ENCODE measurements around the gene EPN1. TPM values are rescaled to one million over a fixed set of nuclear protein-coding genes. Genes with fewer than 3 reads are reported as not detected.
A peak's percentile ranks its signal among the peaks of the same experiment; 100 is the strongest.

EPN1 gene
- total and polyA plus RNA-seq, 2 donors, result 23.4 to 106 TPM

DNA sequence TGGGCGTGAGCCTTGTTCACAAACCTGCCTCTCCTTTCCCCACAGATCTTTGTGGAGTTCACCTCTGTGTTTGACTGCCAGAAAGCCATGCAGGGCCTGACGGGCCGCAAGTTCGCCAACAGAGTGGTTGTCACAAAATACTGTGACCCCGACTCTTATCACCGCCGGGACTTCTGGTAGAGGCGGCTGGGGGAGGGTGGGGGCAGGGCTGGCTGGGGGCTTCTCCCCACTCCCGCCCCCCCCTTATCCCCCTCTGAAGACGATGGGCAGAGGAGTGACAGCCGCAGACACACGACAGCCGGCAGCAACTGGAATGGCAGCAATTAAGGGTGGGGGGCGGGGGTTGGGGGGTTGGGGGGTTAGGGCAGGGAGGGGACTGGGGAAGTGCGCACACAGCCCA, 1.1 kb upstream of the EPN1 start:
- WGBS, result 75% methylated on average over 13 of the region's 15 CpGs
- H3K36me3 ChIP-seq (ENCODE audit: insufficient read depth), result peaks cover 11% of the 10 kb centered on the region

GRCh38 chr19:55674459-55674840, 576 bp upstream of the EPN1 start:
- Histone ChIP-seq H3K27ac (ENCODE audit: low read depth) (peak overlapping the region; percentile 30), H3K4me3 (ENCODE audit: low read depth, low read length) (peak overlapping the region; percentile 98), H3K4me1 (ENCODE audit: insufficient read depth) (no peaks in the 10 kb centered on the region), H3K36me3 (ENCODE audit: insufficient read depth) (peaks cover 8% of the 10 kb centered on the region)
- no peak for DNase-seq (ENCODE audit: extremely low spot score)
- 23% methylated on average over 17 of the region's 17 CpGs for WGBS

More for the DNA sequence above, 1.1 kb upstream of the EPN1 start:
- Histone ChIP-seq H3K4me1 (ENCODE audit: insufficient read depth) (no peaks in the 10 kb centered on the region), H3K4me3 (ENCODE audit: low read depth, low read length) (no peak overlapping the region), H3K27ac (ENCODE audit: low read depth) (no peak overlapping the region)
- DNase-seq (ENCODE audit: extremely low spot score), result no peak

- Histone ChIP-seq H3K27ac (ENCODE audit: low read depth) (peak overlapping the region; percentile 88), H3K36me3 (ENCODE audit: insufficient read depth) (no peaks in the 10 kb centered on the region), H3K4me3 (ENCODE audit: low read depth, low read length) (peak overlapping the region; percentile 98), H3K4me1 (ENCODE audit: insufficient read depth) (no peaks in the 10 kb centered on the region)
- no peak for DNase-seq (ENCODE audit: extremely low spot score)
- WGBS, result 14% methylated on average over 16 of the region's 16 CpGs
Measured at GRCh38 chr19:55675661-55676354, 782 bp downstream of the EPN1 start.

- 65% methylated on average over 5 of the region's 5 CpGs for WGBS
Measured at GRCh38 chr19:55676383-55676782, 1.4 kb downstream of the EPN1 start.

DNA sequence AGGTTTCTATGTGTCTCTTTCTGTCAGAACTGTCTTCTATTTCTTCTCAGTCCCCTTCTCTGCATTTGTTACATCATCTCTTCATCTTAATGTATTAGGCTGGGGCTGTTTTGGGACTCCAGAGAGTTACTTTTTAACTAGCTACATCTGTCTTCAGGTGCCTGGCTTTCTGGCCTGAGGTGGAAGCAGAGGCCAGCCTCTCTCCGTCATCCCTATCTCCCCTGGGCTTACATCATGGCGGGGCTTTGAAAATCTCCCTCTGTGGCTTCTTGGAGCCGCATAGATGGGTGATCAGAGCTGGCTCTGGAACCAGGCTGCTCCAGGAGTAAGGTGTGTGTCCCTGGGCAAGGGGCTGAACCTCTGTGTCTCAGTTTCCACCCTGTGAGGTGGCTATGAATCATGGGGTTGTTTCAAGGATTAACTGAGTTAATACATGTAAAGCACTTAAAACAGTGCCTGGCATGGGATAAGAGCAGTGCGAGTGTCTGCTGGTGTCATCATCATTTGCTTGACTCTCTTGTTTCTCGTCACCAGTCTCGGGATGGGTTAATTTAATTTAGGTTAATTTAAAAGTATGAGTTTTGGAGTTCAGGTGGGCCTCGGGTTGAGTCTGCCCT, 2.0 kb downstream of the EPN1 start:
- Histone ChIP-seq H3K27ac (ENCODE audit: low read depth) (no peak overlapping the region), H3K4me3 (ENCODE audit: low read depth, low read length) (no peak overlapping the region), H3K4me1 (ENCODE audit: insufficient read depth) (no peaks in the 10 kb centered on the region), H3K36me3 (ENCODE audit: insufficient read depth) (no peaks in the 10 kb centered on the region)
- DNase-seq (ENCODE audit: extremely low spot score), result no peak
- WGBS, result 81% methylated on average over 7 of the region's 7 CpGs

More at GRCh38 chr19:55676383-55676782, 1.4 kb downstream of the EPN1 start:
- Histone ChIP-seq H3K27ac (ENCODE audit: low read depth) (no peak overlapping the region), H3K4me3 (ENCODE audit: low read depth, low read length) (no peak overlapping the region), H3K36me3 (ENCODE audit: insufficient read depth) (no peaks in the 10 kb centered on the region), H3K4me1 (ENCODE audit: insufficient read depth) (no peaks in the 10 kb centered on the region)
- no peak for DNase-seq (ENCODE audit: extremely low spot score)

- 61% methylated on average over 6 of the region's 6 CpGs for WGBS
- Histone ChIP-seq H3K36me3 (ENCODE audit: insufficient read depth) (no peaks in the 10 kb centered on the region), H3K27ac (ENCODE audit: low read depth) (no peak overlapping the region), H3K4me1 (ENCODE audit: insufficient read depth) (no peaks in the 10 kb centered on the region), H3K4me3 (ENCODE audit: low read depth, low read length) (no peak overlapping the region)
- no peak for DNase-seq (ENCODE audit: extremely low spot score)
Measured at GRCh38 chr19:55677572-55678028, 2.6 kb downstream of the EPN1 start.

DNA sequence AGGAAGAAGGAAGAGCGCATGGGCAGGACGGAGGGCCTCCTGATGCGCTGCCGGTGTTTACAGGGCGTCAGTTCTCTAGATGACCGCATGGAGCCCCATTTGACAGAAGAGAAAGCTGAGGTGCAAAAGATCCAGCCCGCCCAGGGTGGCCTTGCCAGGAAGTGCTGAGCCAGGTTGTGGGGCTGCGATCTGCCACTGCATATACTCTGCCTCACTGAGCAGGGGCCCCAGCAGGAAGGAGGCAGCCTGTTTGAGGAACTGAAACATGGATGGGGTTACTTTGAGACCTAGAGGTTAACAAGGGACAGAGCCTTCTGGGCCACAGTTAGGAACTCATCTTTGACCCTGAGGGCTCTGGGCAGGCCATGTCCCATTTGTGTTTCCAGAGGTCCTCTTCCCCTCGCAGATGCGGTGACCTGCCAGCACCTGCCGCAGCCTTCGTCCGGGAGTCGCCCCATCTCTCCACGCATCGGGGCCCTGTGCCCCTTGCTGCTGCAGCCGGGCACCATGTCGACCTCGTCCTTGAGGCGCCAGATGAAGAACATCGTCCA, 3.2 kb downstream of the EPN1 start:
- DNase-seq (ENCODE audit: extremely low spot score), result no peak
- no peak overlapping the region for H3K4me3 ChIP-seq (ENCODE audit: low read depth, low read length)
- H3K4me1 ChIP-seq (ENCODE audit: insufficient read depth), result no peaks in the 10 kb centered on the region
- no peaks in the 10 kb centered on the region for H3K36me3 ChIP-seq (ENCODE audit: insufficient read depth)
- WGBS, result 90% methylated on average over 21 of the region's 21 CpGs
- H3K27ac ChIP-seq (ENCODE audit: low read depth), result no peak overlapping the region

DNA sequence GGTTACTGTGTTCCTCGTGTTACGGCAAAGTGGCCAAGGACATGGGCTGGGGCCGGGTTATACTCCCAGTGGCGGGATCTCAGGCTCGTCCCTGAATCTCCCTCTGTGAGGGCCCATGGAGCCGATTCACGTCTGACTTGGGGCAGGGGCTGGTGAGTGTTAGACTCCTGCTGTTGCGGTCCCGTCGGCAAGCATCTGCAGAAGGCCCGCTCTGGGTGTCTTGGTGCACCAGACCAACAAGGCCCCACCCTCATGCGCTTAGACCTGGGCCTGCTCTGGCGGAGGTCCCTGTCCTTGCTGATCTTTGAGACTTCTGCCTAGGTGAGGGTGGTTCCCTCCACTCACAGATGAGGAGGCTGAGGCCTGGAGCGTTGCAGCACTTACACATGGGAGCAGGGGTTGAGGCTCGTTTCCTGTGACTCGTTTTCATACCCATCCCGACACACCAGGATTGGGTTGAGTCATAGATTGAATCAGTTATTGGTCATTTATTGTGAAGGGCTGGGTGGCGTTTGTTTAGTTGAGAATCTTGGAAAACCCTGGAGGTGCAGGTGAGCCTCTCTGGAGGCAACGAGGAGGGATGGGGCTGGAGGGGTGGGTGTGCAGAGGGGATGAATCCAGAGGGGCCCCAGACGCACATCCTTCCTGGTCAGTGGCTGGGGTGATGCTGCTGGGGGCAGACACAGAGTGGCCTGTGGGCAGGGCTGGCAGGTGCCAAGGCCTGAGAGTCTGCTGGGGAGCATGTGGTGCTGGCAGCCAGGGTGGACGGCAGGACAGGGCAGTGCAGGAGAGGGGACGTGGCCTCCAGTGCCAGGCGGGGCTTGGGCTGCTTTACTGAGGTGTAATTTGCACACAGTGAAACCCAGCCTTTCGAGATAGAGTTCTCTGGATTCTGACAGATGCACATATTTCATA, 4.6 kb downstream of the EPN1 start:
- no peak for DNase-seq (ENCODE audit: extremely low spot score)
- Histone ChIP-seq H3K27ac (ENCODE audit: low read depth) (no peak overlapping the region), H3K36me3 (ENCODE audit: insufficient read depth) (no peaks in the 10 kb centered on the region), H3K4me3 (ENCODE audit: low read depth, low read length) (no peak overlapping the region), H3K4me1 (ENCODE audit: insufficient read depth) (no peaks in the 10 kb centered on the region)
- 90% methylated on average over 24 of the region's 24 CpGs for WGBS

- Histone ChIP-seq H3K4me3 (ENCODE audit: low read depth, low read length) (no peak overlapping the region), H3K27ac (ENCODE audit: low read depth) (no peak overlapping the region), H3K36me3 (ENCODE audit: insufficient read depth) (no peaks in the 10 kb centered on the region), H3K4me1 (ENCODE audit: insufficient read depth) (no peaks in the 10 kb centered on the region)
- no peak for DNase-seq (ENCODE audit: extremely low spot score)
- WGBS, result 93% methylated on average over 20 of the region's 20 CpGs
Measured at GRCh38 chr19:55680339-55681130, 5.5 kb downstream of the EPN1 start.

- 85% methylated on average over 9 of the region's 9 CpGs for WGBS
- DNase-seq (ENCODE audit: extremely low spot score), result no peak
- no peak overlapping the region for H3K4me3 ChIP-seq (ENCODE audit: low read depth, low read length)
- no peaks in the 10 kb centered on the region for H3K36me3 ChIP-seq (ENCODE audit: insufficient read depth)
- H3K4me1 ChIP-seq (ENCODE audit: insufficient read depth), result no peaks in the 10 kb centered on the region
- H3K27ac ChIP-seq (ENCODE audit: low read depth), result no peak overlapping the region
Measured at GRCh38 chr19:55681131-55682092, 6.4 kb downstream of the EPN1 start.

DNA sequence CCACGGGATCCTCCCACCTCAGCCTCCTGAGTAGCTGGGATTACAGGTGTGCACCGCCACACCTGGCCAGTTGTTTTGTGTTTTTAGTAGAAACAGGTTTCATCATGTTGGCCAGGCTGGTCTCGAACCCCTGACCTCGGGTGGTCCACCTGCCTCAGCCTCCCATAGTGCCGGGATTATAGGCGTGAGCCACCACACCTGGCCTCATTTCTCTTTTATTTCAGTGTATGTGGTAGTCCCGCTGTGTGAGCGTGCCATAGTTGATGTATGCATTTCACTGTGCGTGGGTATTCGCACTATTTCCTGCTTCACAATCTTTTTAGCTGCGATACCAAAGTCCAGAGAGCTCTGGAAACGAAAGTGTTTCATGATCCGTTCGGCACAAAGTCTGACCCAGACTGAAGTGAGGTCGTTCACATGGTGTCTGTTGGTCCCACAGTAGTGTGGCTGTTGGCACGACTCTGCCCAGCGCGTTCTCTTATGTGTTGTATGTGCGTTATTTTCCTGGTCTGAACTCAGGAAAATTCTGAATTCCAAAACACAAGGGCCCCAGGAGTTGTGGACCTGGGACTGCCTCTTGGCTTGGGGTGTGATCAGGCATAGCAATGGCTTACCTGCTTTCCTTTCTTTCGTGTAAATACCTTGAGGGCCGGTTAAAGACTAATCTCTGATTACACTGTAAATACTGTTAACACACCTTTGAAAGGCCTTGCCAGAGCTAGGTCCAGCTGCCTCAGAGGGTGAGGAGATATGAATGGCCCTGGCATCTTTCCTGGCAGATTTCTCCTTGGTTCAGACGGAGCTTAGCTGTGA, 8.6 kb downstream of the EPN1 start:
- WGBS, result 92% methylated on average over 22 of the region's 22 CpGs
- Histone ChIP-seq H3K4me1 (ENCODE audit: insufficient read depth) (no peaks in the 10 kb centered on the region), H3K36me3 (ENCODE audit: insufficient read depth) (no peaks in the 10 kb centered on the region), H3K4me3 (ENCODE audit: low read depth, low read length) (no peak overlapping the region), H3K27ac (ENCODE audit: low read depth) (no peak overlapping the region)
- no peak for DNase-seq (ENCODE audit: extremely low spot score)
